Testis (tissue), 3 donors: ENCODE results near the gene TGM1. TPM values are rescaled to one million over a fixed set of nuclear protein-coding genes. Genes with fewer than 3 reads are reported as not detected.
A peak's percentile ranks its signal among the peaks of the same experiment; 100 is the strongest.
"Not testable (repeated sequence)": the region's sequence is repeated elsewhere in the genome, so short reads cannot be mapped to it uniquely, and the experiment has no call there.

Experiments used
- DNase-seq: peaks from one replicate; pipeline ENCODE4 v3.0.0-alpha.2; 2019
- H3K27ac ChIP-seq, 2 donors: fragments of 200-600 bp; sonication (generic); one replicate each; pipeline ENCODE4 v1.5.1; 2019
- H3K27me3 ChIP-seq: fragments of 200-600 bp; sonication (generic); one replicate; pipeline ENCODE4 v1.5.1; 2019
- H3K36me3 ChIP-seq: fragments of 200-600 bp; sonication (generic); one replicate; pipeline ENCODE4 v1.5.1; 2017; ENCODE audit warnings: low read depth; ENCODE audit errors: missing control alignments
- H3K4me1 ChIP-seq: fragments of 200-600 bp; sonication (generic); one replicate; pipeline ENCODE4 v1.5.1; 2019
- H3K4me3 ChIP-seq, 2 donors: fragments of 200-600 bp; sonication (generic); one replicate each; pipeline ENCODE4 v1.5.1; 2017 to 2019
- H3K9me3 ChIP-seq: fragments of 200-600 bp; sonication (generic); one replicate; pipeline ENCODE4 v1.5.1; 2017
- POLR2A ChIP-seq: fragments of 450-650 bp; IDR thresholded peaks from one replicate; pipeline ENCODE4 v1.6.1; 2017; ENCODE audit warnings: antibody characterized with exemption, mild to moderate bottlenecking, moderate library complexity
- WGBS, 2 donors: methylation state at CpG; one replicate each; pipeline ENCODE4 v1.1.5; 2018; 5-methylcytosine and 5-hydroxymethylcytosine counted together
- intact Hi-C: fragments of 100-400 bp; cut with DNase I; formaldehyde crosslinking; loops from one replicate; pipeline ENCODE4 v1.15.1; 2023; ENCODE audit warnings: low total_unique reads
- polyA plus RNA-seq: library from polyadenylated mRNA; stranded (reverse); fragments of 350-450 nt; fragmentation: Illumina TruSeq; extraction: RNeasy Lipid Tissue Mini Kit (QIAGEN cat#74804); gene quantifications from one replicate; pipeline ENCODE4 v1.2.3, GENCODE V29; 2014; ENCODE audit warnings: low read depth, low replicate concordance; ENCODE audit not compliant: insufficient read depth
- total RNA-seq, 2 donors: library from RNA; depleted of rRNA; stranded (reverse); fragments of >200 nt; gene quantifications; one replicate each; pipeline ENCODE4 v1.2.3, GENCODE V29; 2016
- TF ChIP-seq, protein P1 (sequence below), 3 experiments: fragments of 450-650 bp in 2 of 3; fragments of 200-600 bp in 1 of 3; sonication (generic) in 1 of 3; IDR thresholded peaks; one replicate each; pipeline ENCODE4 v1.5.1; 2016 to 2019; ENCODE audit warnings: antibody characterized with exemption in 3 of 3, mild to moderate bottlenecking in 2 of 3, moderate library complexity in 1 of 3

TGM1 gene
- total and polyA plus RNA-seq, 3 donors from 2014 or later = 3.6 to 10.5 (median 5.4) TPM

GRCh38 chr14:24224618-24225071 is 38.3 kb downstream of the TGM1 start:
- intact Hi-C loops = no loop called here
- H3K27ac ChIP-seq = no peak overlapping the region
- no peaks in the 10 kb centered on the region for H3K27me3 ChIP-seq
- DNase-seq = no peak
- no peak overlapping the region for H3K4me3 ChIP-seq
- no peaks in the 10 kb centered on the region for H3K4me1 ChIP-seq
- 91 to 92% methylated on average over 7 of the region's 7 CpGs for WGBS, 2 donors
- H3K36me3 ChIP-seq = no peaks in the 10 kb centered on the region
- no peaks in the 10 kb centered on the region for H3K9me3 ChIP-seq
- no peak for TF ChIP-seq POLR2A
- TF ChIP-seq, protein P1, sequence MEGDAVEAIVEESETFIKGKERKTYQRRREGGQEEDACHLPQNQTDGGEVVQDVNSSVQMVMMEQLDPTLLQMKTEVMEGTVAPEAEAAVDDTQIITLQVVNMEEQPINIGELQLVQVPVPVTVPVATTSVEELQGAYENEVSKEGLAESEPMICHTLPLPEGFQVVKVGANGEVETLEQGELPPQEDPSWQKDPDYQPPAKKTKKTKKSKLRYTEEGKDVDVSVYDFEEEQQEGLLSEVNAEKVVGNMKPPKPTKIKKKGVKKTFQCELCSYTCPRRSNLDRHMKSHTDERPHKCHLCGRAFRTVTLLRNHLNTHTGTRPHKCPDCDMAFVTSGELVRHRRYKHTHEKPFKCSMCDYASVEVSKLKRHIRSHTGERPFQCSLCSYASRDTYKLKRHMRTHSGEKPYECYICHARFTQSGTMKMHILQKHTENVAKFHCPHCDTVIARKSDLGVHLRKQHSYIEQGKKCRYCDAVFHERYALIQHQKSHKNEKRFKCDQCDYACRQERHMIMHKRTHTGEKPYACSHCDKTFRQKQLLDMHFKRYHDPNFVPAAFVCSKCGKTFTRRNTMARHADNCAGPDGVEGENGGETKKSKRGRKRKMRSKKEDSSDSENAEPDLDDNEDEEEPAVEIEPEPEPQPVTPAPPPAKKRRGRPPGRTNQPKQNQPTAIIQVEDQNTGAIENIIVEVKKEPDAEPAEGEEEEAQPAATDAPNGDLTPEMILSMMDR (IDR thresholded peaks at IDR 0.05) = no peak

GRCh38 chr14:24222987-24223386 is 40.0 kb downstream of the TGM1 start:
- H3K9me3 ChIP-seq, H3K36me3 ChIP-seq, H3K4me1 ChIP-seq, H3K27me3 ChIP-seq, intact Hi-C loops, H3K27ac ChIP-seq, DNase-seq, H3K4me3 ChIP-seq: not testable (repeated sequence)
- WGBS, 2 donors = 97 to 98% methylated on average over 4 of the region's 4 CpGs

GRCh38 chr14:24219521-24219920 is 43.5 kb downstream of the TGM1 start:
- Histone ChIP-seq H3K36me3 (no peaks in the 10 kb centered on the region), H3K27me3 (no peaks in the 10 kb centered on the region), H3K27ac (no peak overlapping the region), H3K4me3 (no peak overlapping the region), H3K9me3 (no peaks in the 10 kb centered on the region), H3K4me1 (peaks cover 13% of the 10 kb centered on the region)
- intact Hi-C loops = no loop called here
- no peak for DNase-seq
- TF ChIP-seq POLR2A = no peak
- TF ChIP-seq, protein P1 (IDR thresholded peaks at IDR 0.05) = no peak
- WGBS, 2 donors = 56 to 58% methylated on average over 3 of the region's 3 CpGs

DNA sequence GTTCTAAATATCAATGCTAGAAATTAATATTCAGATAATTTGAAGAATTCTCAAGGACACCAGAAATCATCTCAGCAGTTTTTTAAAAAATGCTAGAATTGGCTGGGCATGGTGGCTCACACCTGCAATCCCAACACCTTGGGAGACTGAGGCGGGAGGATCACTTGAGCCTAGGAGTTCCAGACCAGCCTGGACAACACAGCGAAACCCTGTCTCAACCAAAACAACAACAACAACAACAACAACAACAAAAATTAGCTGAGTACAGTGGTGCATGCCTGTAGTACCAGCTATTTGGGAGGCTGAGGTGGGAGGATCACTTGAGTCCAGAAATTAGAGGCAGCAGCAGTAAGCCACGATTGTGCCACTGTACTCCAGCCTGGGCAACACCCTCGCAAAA is 43.9 kb downstream of the TGM1 start:
- TF ChIP-seq, protein P1 (IDR thresholded peaks at IDR 0.05) = no peak
- no peak for TF ChIP-seq POLR2A
- Histone ChIP-seq H3K4me3 (no peak overlapping the region), H3K27ac (no peak overlapping the region), H3K27me3 (no peaks in the 10 kb centered on the region), H3K9me3 (no peaks in the 10 kb centered on the region), H3K4me1 (peaks cover 16% of the 10 kb centered on the region), H3K36me3 (no peaks in the 10 kb centered on the region)
- intact Hi-C loops = no loop called here
- WGBS, 2 donors = 87 to 88% methylated on average over 4 of the region's 4 CpGs
- DNase-seq = no peak

DNA sequence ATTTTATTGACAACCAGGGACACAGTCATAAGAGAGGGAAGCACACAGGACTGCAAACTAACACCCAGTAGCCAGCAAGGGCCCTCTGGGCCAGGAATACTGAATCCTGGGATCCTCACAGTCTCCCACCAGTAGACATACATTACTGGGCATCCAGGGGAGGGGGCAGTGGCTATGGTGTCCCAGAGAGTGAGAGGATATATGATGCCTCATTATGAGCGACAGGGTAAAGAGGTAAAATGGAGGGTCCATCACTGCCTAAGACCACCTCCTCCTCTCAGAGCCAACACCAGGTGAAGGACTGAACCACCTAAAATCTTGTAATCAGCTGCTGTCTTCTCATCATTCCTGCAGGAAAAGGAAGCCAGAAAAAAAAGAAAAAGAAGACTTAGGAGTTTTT is 46.1 kb downstream of the TGM1 start:
- WGBS, 2 donors = 50 to 86% methylated on average over 1 of the region's 1 CpG
- H3K27me3 ChIP-seq, DNase-seq, H3K9me3 ChIP-seq, H3K36me3 ChIP-seq, H3K4me3 ChIP-seq, intact Hi-C loops, H3K27ac ChIP-seq: not testable (repeated sequence)
- peaks cover 21% of the 10 kb centered on the region for H3K4me1 ChIP-seq

GRCh38 chr14:24216345-24216699 is 46.7 kb downstream of the TGM1 start:
- intact Hi-C loops = no loop called here
- Histone ChIP-seq H3K36me3 (no peaks in the 10 kb centered on the region), H3K9me3 (no peaks in the 10 kb centered on the region), H3K4me3 (no peak overlapping the region), H3K4me1 (peaks cover 21% of the 10 kb centered on the region), H3K27ac (peak overlapping the region; percentile 88 to 92), H3K27me3 (no peaks in the 10 kb centered on the region)
- TF ChIP-seq, protein P1 (IDR thresholded peaks at IDR 0.05) = no peak
- TF ChIP-seq POLR2A = no peak
- DNase-seq = no peak
- WGBS, 2 donors = 34 to 65% methylated on average over 2 of the region's 2 CpGs
